Measurements from ENCODE around the gene NEU3.
"Not testable (repeated sequence)": the region's sequence is repeated elsewhere in the genome, so short reads cannot be mapped to it uniquely, and the experiment has no call there.

NEU3 gene

DNA sequence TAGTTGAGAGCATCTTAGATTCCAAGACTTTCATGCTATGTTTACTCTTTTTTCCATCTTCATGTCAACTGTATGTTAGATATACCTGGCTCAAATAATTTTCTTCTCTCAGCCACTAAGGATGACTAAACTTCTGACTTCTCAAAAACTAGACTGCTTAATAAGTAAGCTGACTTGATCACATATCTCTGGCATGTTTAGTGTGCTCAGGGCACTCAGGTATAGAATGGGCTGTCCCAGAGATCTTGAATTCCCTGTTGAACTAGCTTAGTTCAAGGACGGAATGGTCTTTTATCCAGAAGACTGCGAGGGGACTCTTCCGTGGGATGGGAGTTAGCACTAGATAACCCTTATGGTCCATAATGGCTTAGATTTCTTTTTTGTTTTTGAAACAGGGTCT lies 13.0 kb downstream of the NEU3 start:
- H3K4me3 Mint-ChIP-seq = no peak overlapping the region
- H3K36me3 Mint-ChIP-seq (ENCODE audit: low read depth) = peaks cover 23% of the 10 kb centered on the region
- no peaks in the 10 kb centered on the region for H3K27me3 Mint-ChIP-seq (ENCODE audit: low read depth)
- DNase-seq (ENCODE audit: low spot score) = no peak
- H3K9me3 Mint-ChIP-seq = no peaks in the 10 kb centered on the region
- H3K27ac Mint-ChIP-seq = no peak overlapping the region
- peaks cover 19% of the 10 kb centered on the region for H3K4me1 Mint-ChIP-seq (ENCODE audit: low read depth)

GRCh38 chr11:75002516-75002915 lies 13.8 kb downstream of the NEU3 start:
- H3K27ac Mint-ChIP-seq = no peak overlapping the region
- no peak for DNase-seq (ENCODE audit: low spot score)
- no peaks in the 10 kb centered on the region for H3K9me3 Mint-ChIP-seq
- no peak overlapping the region for H3K4me3 Mint-ChIP-seq
- peaks cover 19% of the 10 kb centered on the region for H3K4me1 Mint-ChIP-seq (ENCODE audit: low read depth)
- peaks cover 29% of the 10 kb centered on the region for H3K36me3 Mint-ChIP-seq (ENCODE audit: low read depth)
- no peaks in the 10 kb centered on the region for H3K27me3 Mint-ChIP-seq (ENCODE audit: low read depth)

DNA sequence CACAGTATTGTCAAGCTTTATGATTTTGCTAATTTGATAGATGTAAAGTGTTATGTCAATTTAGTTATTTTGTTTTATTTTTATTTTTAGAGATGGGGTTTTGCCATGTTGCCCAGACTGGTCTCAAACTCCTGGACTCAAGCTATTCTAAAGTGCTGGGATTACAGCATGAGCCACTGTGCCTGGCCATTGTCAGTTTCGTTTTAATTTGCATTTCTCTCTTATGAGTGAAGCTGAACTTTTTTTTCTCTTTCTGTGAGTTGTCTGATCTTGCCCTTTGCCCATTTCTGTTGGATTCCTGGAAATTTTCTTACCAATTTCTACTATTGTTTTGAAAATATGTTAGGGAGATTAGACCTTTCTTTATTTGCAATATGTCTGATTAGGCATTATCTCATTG lies 15.5 kb downstream of the NEU3 start:
- Mint-ChIP-seq H3K4me1 (ENCODE audit: low read depth) (peaks cover 16% of the 10 kb centered on the region), H3K4me3 (no peak overlapping the region), H3K27me3 (ENCODE audit: low read depth) (no peaks in the 10 kb centered on the region), H3K36me3 (ENCODE audit: low read depth) (peaks cover 33% of the 10 kb centered on the region), H3K27ac (no peak overlapping the region), H3K9me3 (no peaks in the 10 kb centered on the region)
- no peak for DNase-seq (ENCODE audit: low spot score)

DNA sequence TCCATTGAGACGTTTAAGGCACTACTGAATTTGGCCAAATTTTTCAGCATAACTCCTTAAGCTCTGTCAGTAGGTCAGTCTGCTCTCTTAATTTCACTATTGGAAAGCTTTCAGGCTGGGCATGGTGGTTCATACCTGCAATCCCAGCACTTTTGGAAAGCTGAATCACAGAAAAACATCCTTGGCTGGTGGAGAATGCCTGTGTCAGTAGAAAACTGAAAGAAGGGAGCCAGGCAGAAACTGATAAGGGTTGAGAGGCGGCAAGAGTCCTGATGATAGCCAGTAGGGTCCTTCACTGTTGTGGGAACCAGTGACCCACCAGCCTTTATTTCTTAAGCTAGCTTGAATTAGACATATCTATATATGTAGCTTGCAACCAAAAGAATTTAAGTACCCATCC lies 22.6 kb downstream of the NEU3 start:
- H3K4me3 Mint-ChIP-seq = no peak overlapping the region
- no peaks in the 10 kb centered on the region for H3K9me3 Mint-ChIP-seq
- no peak overlapping the region for H3K27ac Mint-ChIP-seq
- no peaks in the 10 kb centered on the region for H3K4me1 Mint-ChIP-seq (ENCODE audit: low read depth)
- no peaks in the 10 kb centered on the region for H3K27me3 Mint-ChIP-seq (ENCODE audit: low read depth)
- no peak for DNase-seq (ENCODE audit: low spot score)
- peaks cover 22% of the 10 kb centered on the region for H3K36me3 Mint-ChIP-seq (ENCODE audit: low read depth)

DNA sequence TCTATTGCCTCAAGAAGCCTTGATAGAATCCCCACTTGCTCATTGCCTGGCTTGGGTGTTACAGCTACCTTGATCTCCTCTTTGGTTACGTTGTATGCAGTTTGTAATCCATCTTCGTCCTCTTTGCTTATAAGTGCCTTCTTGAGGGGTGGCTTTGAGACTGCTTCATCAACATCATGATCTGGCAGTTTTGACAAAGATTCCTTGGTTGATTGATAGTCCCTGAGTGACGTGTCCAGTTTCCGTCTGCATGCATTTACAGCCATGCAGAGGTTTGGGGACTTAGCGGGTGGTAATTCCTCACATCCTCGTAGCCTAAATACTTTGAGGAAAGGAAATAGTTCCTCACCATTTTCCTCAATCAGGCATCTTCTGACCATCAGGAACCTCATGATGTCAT lies 23.1 kb downstream of the NEU3 start:
- peaks cover 19% of the 10 kb centered on the region for H3K36me3 Mint-ChIP-seq (ENCODE audit: low read depth)
- H3K9me3 Mint-ChIP-seq = no peaks in the 10 kb centered on the region
- H3K27ac Mint-ChIP-seq = no peak overlapping the region
- DNase-seq (ENCODE audit: low spot score) = no peak
- no peaks in the 10 kb centered on the region for H3K27me3 Mint-ChIP-seq (ENCODE audit: low read depth)
- H3K4me1 Mint-ChIP-seq (ENCODE audit: low read depth) = no peaks in the 10 kb centered on the region
- no peak overlapping the region for H3K4me3 Mint-ChIP-seq

DNA sequence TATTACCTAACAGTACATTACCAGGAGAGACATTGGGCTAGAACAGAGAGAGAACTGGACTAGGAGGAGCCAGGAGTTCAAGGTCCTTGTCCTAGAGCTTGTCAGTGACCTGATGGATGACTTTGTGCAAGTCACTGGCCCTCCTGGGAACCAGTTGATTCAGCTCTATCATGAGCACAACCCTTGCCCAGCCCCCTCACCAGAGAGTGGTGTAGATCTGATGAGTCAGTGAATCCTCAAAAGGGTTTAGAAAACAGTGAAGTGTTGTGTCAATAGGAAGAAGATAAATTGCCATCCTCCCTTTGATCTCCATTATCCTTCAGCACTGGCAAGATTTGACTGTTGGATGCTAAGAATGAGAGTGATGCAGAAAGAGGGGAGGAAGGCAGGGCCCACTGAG lies 24.3 kb downstream of the NEU3 start:
- no peaks in the 10 kb centered on the region for H3K27me3 Mint-ChIP-seq (ENCODE audit: low read depth)
- H3K36me3 Mint-ChIP-seq (ENCODE audit: low read depth) = peaks cover 11% of the 10 kb centered on the region
- DNase-seq (ENCODE audit: low spot score) = no peak
- no peak overlapping the region for H3K4me3 Mint-ChIP-seq
- H3K27ac Mint-ChIP-seq = no peak overlapping the region
- no peaks in the 10 kb centered on the region for H3K9me3 Mint-ChIP-seq
- no peaks in the 10 kb centered on the region for H3K4me1 Mint-ChIP-seq (ENCODE audit: low read depth)

- no peak overlapping the region for H3K27ac Mint-ChIP-seq
- no peak for DNase-seq (ENCODE audit: low spot score)
- H3K36me3 Mint-ChIP-seq (ENCODE audit: low read depth) = peaks cover 14% of the 10 kb centered on the region
- no peak overlapping the region for H3K4me3 Mint-ChIP-seq
- no peaks in the 10 kb centered on the region for H3K4me1 Mint-ChIP-seq (ENCODE audit: low read depth)
- no peaks in the 10 kb centered on the region for H3K27me3 Mint-ChIP-seq (ENCODE audit: low read depth)
- H3K9me3 Mint-ChIP-seq = no peaks in the 10 kb centered on the region
These were observed 25.4 kb downstream of the NEU3 start for GRCh38 chr11:75014129-75014528.

DNA sequence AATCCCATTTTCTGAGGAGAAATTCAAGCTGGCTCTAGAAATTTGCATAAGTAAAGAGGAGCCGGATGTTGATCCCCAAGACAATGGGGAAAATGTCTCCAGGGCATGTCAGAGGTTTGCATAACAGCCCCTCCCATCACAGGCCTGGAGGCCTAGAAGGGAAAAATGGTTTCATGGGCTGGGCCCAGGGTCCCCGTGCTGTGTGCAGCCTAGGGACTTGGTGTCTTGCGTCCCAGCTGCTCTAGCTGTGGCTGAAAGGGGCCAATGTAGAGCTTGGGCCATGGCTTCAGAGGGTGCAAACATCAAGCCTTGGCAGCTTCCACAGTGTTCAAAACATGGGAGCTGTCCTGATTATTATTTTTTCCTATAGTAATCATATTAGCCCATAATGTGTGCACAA lies 30.5 kb downstream of the NEU3 start:
- not testable (repeated sequence) for H3K27me3 Mint-ChIP-seq (ENCODE audit: low read depth); H3K4me1 Mint-ChIP-seq (ENCODE audit: low read depth); H3K4me3 Mint-ChIP-seq; DNase-seq (ENCODE audit: low spot score); H3K27ac Mint-ChIP-seq; H3K36me3 Mint-ChIP-seq (ENCODE audit: low read depth); H3K9me3 Mint-ChIP-seq

DNA sequence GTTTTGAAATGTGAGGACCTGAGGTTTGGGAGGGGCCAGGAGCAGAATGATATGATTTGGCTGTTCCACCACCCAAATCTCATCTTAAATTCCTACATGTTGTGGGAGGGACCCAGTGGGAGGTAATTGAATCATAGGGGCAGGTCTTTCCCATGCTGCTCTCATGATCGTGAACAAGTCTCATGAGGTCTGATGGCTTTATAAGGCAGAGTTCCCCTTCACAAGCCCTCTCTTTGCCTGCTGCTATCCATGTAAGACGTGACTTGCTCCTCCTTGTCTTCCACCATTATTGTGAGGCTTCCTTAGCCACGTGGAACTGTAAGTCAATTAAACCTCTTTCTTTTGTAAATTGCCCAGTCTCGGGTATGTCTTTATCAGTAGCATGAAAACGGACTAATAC lies 31.6 kb downstream of the NEU3 start:
- H3K4me1 Mint-ChIP-seq (ENCODE audit: low read depth); H3K4me3 Mint-ChIP-seq; H3K9me3 Mint-ChIP-seq; DNase-seq (ENCODE audit: low spot score); H3K36me3 Mint-ChIP-seq (ENCODE audit: low read depth); H3K27ac Mint-ChIP-seq; H3K27me3 Mint-ChIP-seq (ENCODE audit: low read depth): not testable (repeated sequence)

DNA sequence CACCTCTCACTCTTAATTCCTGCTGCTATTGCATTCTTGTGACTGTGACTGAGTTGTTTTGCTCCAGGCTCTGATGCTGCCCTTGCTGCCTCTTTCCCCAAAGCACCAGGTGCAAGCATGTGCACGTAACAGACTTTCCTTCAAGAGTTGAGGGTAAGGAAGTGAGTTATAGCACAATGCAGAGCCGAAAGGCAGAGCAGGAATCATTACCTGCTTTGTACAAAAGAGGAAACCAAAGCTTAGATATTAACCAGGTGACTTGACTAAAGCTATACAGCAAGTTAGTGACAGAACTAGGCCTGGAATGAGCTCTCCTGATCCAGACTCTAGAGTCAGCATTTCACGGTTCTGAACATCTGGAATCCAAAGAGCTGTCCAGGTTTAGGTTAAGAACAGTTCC lies 33.6 kb downstream of the NEU3 start:
- peaks cover 5% of the 10 kb centered on the region for H3K36me3 Mint-ChIP-seq (ENCODE audit: low read depth)
- no peak for DNase-seq (ENCODE audit: low spot score)
- no peaks in the 10 kb centered on the region for H3K9me3 Mint-ChIP-seq
- H3K4me3 Mint-ChIP-seq = no peak overlapping the region
- H3K27ac Mint-ChIP-seq = no peak overlapping the region
- peaks cover 2% of the 10 kb centered on the region for H3K4me1 Mint-ChIP-seq (ENCODE audit: low read depth)
- H3K27me3 Mint-ChIP-seq (ENCODE audit: low read depth) = no peaks in the 10 kb centered on the region

- no peak overlapping the region for H3K27ac Mint-ChIP-seq
- peaks cover 2% of the 10 kb centered on the region for H3K4me1 Mint-ChIP-seq (ENCODE audit: low read depth)
- H3K36me3 Mint-ChIP-seq (ENCODE audit: low read depth) = peaks cover 5% of the 10 kb centered on the region
- H3K9me3 Mint-ChIP-seq = no peaks in the 10 kb centered on the region
- no peak overlapping the region for H3K4me3 Mint-ChIP-seq
- peak; percentile 56 for DNase-seq (ENCODE audit: low spot score)
- no peaks in the 10 kb centered on the region for H3K27me3 Mint-ChIP-seq (ENCODE audit: low read depth)
These were observed 34.1 kb downstream of the NEU3 start for GRCh38 chr11:75022759-75023396.

DNA sequence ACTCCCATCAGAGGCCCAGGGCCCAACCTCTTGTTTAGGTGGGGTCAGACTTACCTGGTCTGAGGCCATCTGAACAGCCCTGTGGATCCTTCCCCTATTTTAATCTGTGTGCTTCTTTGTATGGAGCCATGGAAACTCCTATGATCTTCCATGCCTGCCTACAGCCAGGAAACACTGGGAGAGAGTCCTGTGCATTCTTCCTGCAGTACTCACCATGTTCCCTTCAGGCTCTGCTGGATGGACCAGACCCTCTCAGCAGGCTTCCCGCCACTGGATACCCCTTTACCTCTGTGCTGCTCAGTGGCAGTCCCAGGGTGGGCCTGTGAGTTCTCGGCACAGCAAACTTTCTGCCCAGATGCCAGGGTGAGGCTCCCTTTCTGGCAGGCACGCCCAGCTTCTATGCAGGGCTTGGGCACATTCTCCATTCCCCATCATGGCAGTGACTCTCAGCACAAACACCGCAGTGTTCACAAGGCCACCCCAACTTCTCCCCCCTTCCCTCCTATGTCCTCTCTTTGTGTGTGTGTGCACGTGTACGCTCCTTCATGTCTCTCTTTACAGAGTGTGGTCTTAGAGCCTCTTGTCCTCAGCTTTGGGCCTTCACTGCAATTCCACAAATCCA lies 34.8 kb downstream of the NEU3 start:
- no peak overlapping the region for H3K4me3 Mint-ChIP-seq
- H3K4me1 Mint-ChIP-seq (ENCODE audit: low read depth) = peaks cover 2% of the 10 kb centered on the region
- H3K36me3 Mint-ChIP-seq (ENCODE audit: low read depth) = peaks cover 4% of the 10 kb centered on the region
- H3K27me3 Mint-ChIP-seq (ENCODE audit: low read depth) = no peaks in the 10 kb centered on the region
- H3K9me3 Mint-ChIP-seq = no peaks in the 10 kb centered on the region
- no peak for DNase-seq (ENCODE audit: low spot score)
- H3K27ac Mint-ChIP-seq = no peak overlapping the region

GRCh38 chr11:75024068-75024449 lies 35.3 kb downstream of the NEU3 start:
- Mint-ChIP-seq H3K4me1 (ENCODE audit: low read depth) (peaks cover 2% of the 10 kb centered on the region), H3K9me3 (no peaks in the 10 kb centered on the region), H3K27ac (no peak overlapping the region), H3K4me3 (no peak overlapping the region), H3K36me3 (ENCODE audit: low read depth) (no peaks in the 10 kb centered on the region), H3K27me3 (ENCODE audit: low read depth) (no peaks in the 10 kb centered on the region)
- DNase-seq (ENCODE audit: low spot score) = no peak

- no peak for DNase-seq (ENCODE audit: low spot score)
These were observed 36.1 kb downstream of the NEU3 start for GRCh38 chr11:75024764-75025211.

GRCh38 chr11:75025561-75025960 lies 36.8 kb downstream of the NEU3 start:
- Mint-ChIP-seq H3K27me3 (ENCODE audit: low read depth) (no peaks in the 10 kb centered on the region), H3K4me1 (ENCODE audit: low read depth) (peaks cover 2% of the 10 kb centered on the region), H3K27ac (no peak overlapping the region), H3K9me3 (no peaks in the 10 kb centered on the region), H3K36me3 (ENCODE audit: low read depth) (no peaks in the 10 kb centered on the region), H3K4me3 (no peak overlapping the region)
- no peak for DNase-seq (ENCODE audit: low spot score)

More at GRCh38 chr11:75024764-75025211, 36.1 kb downstream of the NEU3 start:
- peaks cover 2% of the 10 kb centered on the region for H3K4me1 Mint-ChIP-seq (ENCODE audit: low read depth)
- no peak overlapping the region for H3K4me3 Mint-ChIP-seq
- H3K27ac Mint-ChIP-seq = no peak overlapping the region
- no peaks in the 10 kb centered on the region for H3K9me3 Mint-ChIP-seq
- no peaks in the 10 kb centered on the region for H3K27me3 Mint-ChIP-seq (ENCODE audit: low read depth)
- H3K36me3 Mint-ChIP-seq (ENCODE audit: low read depth) = no peaks in the 10 kb centered on the region
